Measurements from ENCODE around the gene RAB27A. TPM values are rescaled to one million over a fixed set of nuclear protein-coding genes. Genes with fewer than 3 reads are reported as not detected.
A peak's percentile ranks its signal among the peaks of the same experiment; 100 is the strongest.

RAB27A gene
- total and polyA plus RNA-seq, 2 of the 8 experiments (the other 6 are each of a cell fraction or from before 2014, with no cell fraction given), result 2.3 to 6.5 TPM

DNA sequence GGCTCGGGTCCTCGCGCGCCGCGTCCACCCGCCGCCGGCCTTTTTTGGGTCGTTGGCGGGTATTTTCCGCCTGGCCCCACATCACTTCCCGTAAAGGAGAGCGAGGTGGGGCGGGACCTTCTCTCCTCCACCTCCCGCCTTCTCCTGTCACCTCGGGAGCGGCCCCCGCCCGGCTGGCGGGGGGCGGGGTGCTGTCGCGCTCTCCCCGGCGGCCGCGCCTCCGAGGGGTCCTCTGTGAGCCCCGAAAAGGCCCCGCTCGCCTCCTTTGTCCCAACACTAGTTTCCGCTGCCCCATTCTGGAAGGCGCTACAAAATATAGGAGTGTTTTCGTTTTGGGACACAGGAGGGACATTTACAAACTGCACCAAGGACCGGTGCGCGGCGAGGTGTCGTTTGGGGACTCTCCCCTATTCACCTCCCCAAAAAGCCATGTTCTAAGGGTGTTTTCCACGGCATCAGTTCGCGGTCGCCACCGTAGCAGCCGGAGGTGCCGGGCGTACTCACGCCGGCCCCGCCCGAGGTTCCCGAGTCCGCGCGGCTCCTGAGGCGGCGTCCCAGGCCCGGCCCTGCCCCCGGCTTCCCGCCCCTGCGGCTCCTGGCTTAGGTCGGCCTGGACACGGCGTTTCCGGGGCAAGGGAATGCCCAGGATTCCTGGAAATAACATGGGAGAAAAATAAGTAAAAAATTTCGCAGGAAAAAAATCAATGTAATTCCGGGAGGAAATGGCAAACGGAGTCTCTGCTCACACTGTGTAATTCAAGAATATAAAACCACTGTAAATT lies at the start of gene RAB27A (continued):
- TF ChIP-seq KDM4A (IDR thresholded peaks at IDR 0.05; ENCODE audit: low read depth, low read length, severe bottlenecking), result peak; percentile 73
- TF ChIP-seq MAFK (IDR thresholded peaks at IDR 0.05; ENCODE audit: low read depth, low read length), result no peak
- no peak for TF ChIP-seq CREB1 (IDR thresholded peaks at IDR 0.05)
- no peak for TF ChIP-seq POLR2AphosphoS5 (IDR thresholded peaks at IDR 0.05; ENCODE audit: low read depth, low read length)
- no peak for TF ChIP-seq FOSL1 (IDR thresholded peaks at IDR 0.05; ENCODE audit: insufficient read depth, low read depth, low read length)
- TF ChIP-seq CHD2 (IDR thresholded peaks at IDR 0.05; ENCODE audit: low read length), result no peak
- 0 out of 4 replicates have a peak, but pooled peaks of 1 of the 2 experiments have one; percentile 4 for TF ChIP-seq HDAC2 (IDR thresholded peaks at IDR 0.05; ENCODE audit: borderline replicate concordance in 1 of 2, low read depth in 2 of 2, low read length in 2 of 2)
- peak; percentile 63 for TF ChIP-seq ASH2L (IDR thresholded peaks at IDR 0.05; ENCODE audit: low read length)
- no peak for TF ChIP-seq RXRA (IDR thresholded peaks at IDR 0.05; ENCODE audit: insufficient read depth, low read depth, low read length)
- peak; percentile 25 for TF ChIP-seq CTBP2 (IDR thresholded peaks at IDR 0.05; ENCODE audit: borderline replicate concordance, insufficient read depth, insufficient read length, low read length)
- TF ChIP-seq SIRT6 (IDR thresholded peaks at IDR 0.05; ENCODE audit: low read length), result no peak
- 0 out of 4 replicates have a peak, but pooled peaks of 1 of the 2 experiments have one; percentile 6 for TF ChIP-seq SIN3A (conservative IDR thresholded peaks at IDR 0.05 in 1 of 2, IDR thresholded peaks at IDR 0.05 in 1 of 2; ENCODE audit: low read depth in 1 of 2, low read length in 2 of 2)
- TF ChIP-seq KDM5A (IDR thresholded peaks at IDR 0.05; ENCODE audit: low read length), result no peak
- TF ChIP-seq, protein P1, sequence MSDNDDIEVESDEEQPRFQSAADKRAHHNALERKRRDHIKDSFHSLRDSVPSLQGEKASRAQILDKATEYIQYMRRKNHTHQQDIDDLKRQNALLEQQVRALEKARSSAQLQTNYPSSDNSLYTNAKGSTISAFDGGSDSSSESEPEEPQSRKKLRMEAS (IDR thresholded peaks at IDR 0.05), result no peak
- no peak for TF ChIP-seq SAP30 (IDR thresholded peaks at IDR 0.05; ENCODE audit: insufficient read depth, insufficient replicate concordance, low read length)
- TF ChIP-seq BCL11A (IDR thresholded peaks at IDR 0.05; ENCODE audit: low read depth in 2 of 2, low read length in 2 of 2), result no peak
- no peak; the same call in 1 of the 2 replicates for TF ChIP-seq TBP (IDR thresholded peaks at IDR 0.05; ENCODE audit: low read depth, low read length)
